H9 (cell line): Measurements from ENCODE around the gene CEBPE. TPM values are rescaled to one million over a fixed set of nuclear protein-coding genes. Genes with fewer than 3 reads are reported as not detected.

ENCODE experiments used
- DNase-seq: peaks from one replicate; pipeline ENCODE4 v3.0.0-alpha.2; 2017
- H2AFZ ChIP-seq: one replicate; pipeline ENCODE4 v1.6.1; 2013; ENCODE audit warnings: mild to moderate bottlenecking, low read length, control low read depth, moderate library complexity
- H2AK5ac ChIP-seq: 2 replicates; pipeline ENCODE4 v1.6.1; 2013; ENCODE audit warnings: low read length, control low read depth, mixed read lengths; ENCODE audit not compliant: insufficient read length
- H2BK120ac ChIP-seq: one replicate; pipeline ENCODE4 v1.6.1; 2013; ENCODE audit warnings: low read depth, mild to moderate bottlenecking, low read length, control low read depth, inconsistent platforms; ENCODE audit not compliant: poor library complexity, severe bottlenecking
- H2BK12ac ChIP-seq: 2 replicates; pipeline ENCODE4 v1.6.1; 2013; ENCODE audit warnings: low read length, control low read depth, mixed read lengths, low read depth; ENCODE audit not compliant: insufficient read length
- H2BK15ac ChIP-seq: 2 replicates; pipeline ENCODE4 v1.6.1; 2013; ENCODE audit warnings: low read depth, low read length, control low read depth
- H2BK20ac ChIP-seq: one replicate; pipeline ENCODE4 v1.6.1; 2013; ENCODE audit warnings: low read depth, mild to moderate bottlenecking, low read length, control low read depth, inconsistent platforms; ENCODE audit not compliant: poor library complexity, severe bottlenecking
- H2BK5ac ChIP-seq: 2 replicates; pipeline ENCODE4 v1.6.1; 2013; ENCODE audit warnings: low read length, control low read depth, mixed read lengths; ENCODE audit not compliant: insufficient read length
- H3K14ac ChIP-seq: 2 replicates; pipeline ENCODE4 v1.6.1; 2013; ENCODE audit warnings: low read length, control low read depth; ENCODE audit not compliant: insufficient read depth
- H3K18ac ChIP-seq: 2 replicates; pipeline ENCODE4 v1.6.1; 2013; ENCODE audit warnings: low read depth, mild to moderate bottlenecking, mixed read lengths, low read length, control low read depth; ENCODE audit not compliant: insufficient read length
- H3K23ac ChIP-seq: 2 replicates; pipeline ENCODE4 v1.6.1; 2013; ENCODE audit warnings: low read length, control low read depth, mixed read lengths, low read depth; ENCODE audit not compliant: insufficient read length
- H3K23me2 ChIP-seq: 2 replicates; pipeline ENCODE4 v1.6.1; 2013; ENCODE audit warnings: low read depth, mild to moderate bottlenecking, mixed read lengths, low read length, control low read depth; ENCODE audit not compliant: insufficient read length, poor library complexity, severe bottlenecking
- H3K27ac ChIP-seq: 2 replicates; pipeline ENCODE4 v1.5.1; 2013; ENCODE audit warnings: low read length, control low read depth, mixed read lengths, low read depth; ENCODE audit not compliant: insufficient read length
- H3K27me3 ChIP-seq: 2 replicates; pipeline ENCODE4 v1.6.1; 2013; ENCODE audit warnings: low read length, control low read depth, inconsistent platforms; ENCODE audit not compliant: insufficient read depth
- H3K4ac ChIP-seq: 2 replicates; pipeline ENCODE4 v1.6.1; 2013; ENCODE audit warnings: low read depth, mild to moderate bottlenecking, control low read depth, inconsistent platforms, low read length, moderate library complexity
- H3K4me1 ChIP-seq: 2 replicates; pipeline ENCODE4 v1.6.1; 2013; ENCODE audit warnings: low read length, control low read depth, inconsistent platforms; ENCODE audit not compliant: insufficient read depth
- H3K4me2 ChIP-seq: 2 replicates; pipeline ENCODE4 v1.6.1; 2013; ENCODE audit warnings: low read length, control low read depth, mixed read lengths; ENCODE audit not compliant: insufficient read length, insufficient read depth
- H3K56ac ChIP-seq: 2 replicates; pipeline ENCODE4 v1.6.1; 2013; ENCODE audit warnings: low read depth, mild to moderate bottlenecking, mixed read lengths, low read length, control low read depth; ENCODE audit not compliant: insufficient read length
- H3K79me1 ChIP-seq: 2 replicates; pipeline ENCODE4 v1.6.1; 2013; ENCODE audit warnings: low read depth, mild to moderate bottlenecking, moderate library complexity, low read length, control low read depth, inconsistent platforms; ENCODE audit not compliant: insufficient read depth, poor library complexity, severe bottlenecking
- H3K79me2 ChIP-seq: 2 replicates; pipeline ENCODE4 v1.6.1; 2013; ENCODE audit warnings: low read length, control low read depth, inconsistent platforms; ENCODE audit not compliant: insufficient read depth
- H3K9ac ChIP-seq: 2 replicates; pipeline ENCODE4 v1.6.1; 2013; ENCODE audit warnings: low read length, control low read depth, mixed read lengths; ENCODE audit not compliant: insufficient read length; ENCODE audit errors: extremely low read depth
- H3K9me3 ChIP-seq: one replicate; pipeline ENCODE4 v1.6.1; 2013; ENCODE audit warnings: low read depth, low read length, inconsistent platforms; ENCODE audit not compliant: control insufficient read depth
- H3T11ph ChIP-seq: one replicate; pipeline ENCODE4 v1.6.1; 2013; ENCODE audit warnings: mild to moderate bottlenecking, low read length, control low read depth, inconsistent platforms
- H4K20me1 ChIP-seq: one replicate; pipeline ENCODE4 v1.6.1; 2013; ENCODE audit not compliant: control insufficient read depth, insufficient read length, insufficient read depth
- H4K5ac ChIP-seq: 2 replicates; pipeline ENCODE4 v1.6.1; 2013; ENCODE audit warnings: low read depth, mild to moderate bottlenecking, mixed read lengths, low read length, control low read depth; ENCODE audit not compliant: insufficient read length
- H4K8ac ChIP-seq: replicated peaks from 2 replicates; pipeline ENCODE4 v1.6.1; 2013; ENCODE audit warnings: low read length, control low read depth, mixed read lengths, low read depth; ENCODE audit not compliant: insufficient read length
- H4K91ac ChIP-seq: 2 replicates; pipeline ENCODE4 v1.6.1; 2013; ENCODE audit warnings: low read depth, mild to moderate bottlenecking, moderate library complexity, mixed read lengths, low read length, control low read depth; ENCODE audit not compliant: insufficient read length
- H3K27ac Mint-ChIP-seq, 3 experiments: 2 replicates in 2 of 3; 3 replicates in 1 of 3; pipeline ENCODE4 v1.8.0; 2020 to 2021; ENCODE audit warnings: mixed read lengths in 3 of 3, mild to moderate bottlenecking in 1 of 3, moderate library complexity in 1 of 3
- H3K27me3 Mint-ChIP-seq: 2 replicates; pipeline ENCODE4 v1.8.0; 2021; ENCODE audit warnings: low read depth, mild to moderate bottlenecking, moderate library complexity, mixed read lengths
- H3K36me3 Mint-ChIP-seq, 3 experiments: 2 replicates in 2 of 3; 3 replicates in 1 of 3; pipeline ENCODE4 v1.8.0; 2020 to 2021; ENCODE audit warnings: low read depth in 3 of 3, mixed read lengths in 3 of 3; ENCODE audit not compliant: insufficient read depth in 1 of 3
- H3K4me1 Mint-ChIP-seq, 2 experiments: 2 replicates each; pipeline ENCODE4 v1.8.0; 2020; ENCODE audit warnings: mixed read lengths in 2 of 2
- H3K4me3 Mint-ChIP-seq, 2 experiments: 2 replicates in 1 of 2; 3 replicates in 1 of 2; pipeline ENCODE4 v1.8.0; 2020 to 2021; ENCODE audit warnings: mild to moderate bottlenecking in 2 of 2, mixed read lengths in 2 of 2, moderate library complexity in 1 of 2
- H3K9me3 Mint-ChIP-seq, 2 experiments: 2 replicates in 1 of 2; 3 replicates in 1 of 2; pipeline ENCODE4 v1.8.0; 2020; ENCODE audit warnings: mild to moderate bottlenecking in 2 of 2, mixed read lengths in 2 of 2, moderate library complexity in 1 of 2
- WGBS: extraction: QIAGEN DNeasy Blood & Tissue Kit; methylation state at CpG from one replicate; pipeline ENCODE4 v1.1.7; 2013; ENCODE audit warnings: missing lambda C conversion rate, low lambda C conversion rate, mixed read lengths; ENCODE audit not compliant: insufficient read length; ENCODE audit errors: extremely low coverage; 5-methylcytosine and 5-hydroxymethylcytosine counted together
- total RNA-seq: library from RNA; stranded (reverse); gene quantifications from 2 replicates; pipeline ENCODE4 v1.2.1, GENCODE V29; 2021
- TF ChIP-seq, protein P1 (sequence below): fragments of 200-600 bp; sonication (generic); conservative IDR thresholded peaks from 3 replicates; pipeline ENCODE4 v1.8.0; 2021; ENCODE audit warnings: antibody characterized with exemption, mild to moderate bottlenecking

The CEBPE gene
- total RNA-seq, 1 experiment from 2014 or later, result not detected

DNA sequence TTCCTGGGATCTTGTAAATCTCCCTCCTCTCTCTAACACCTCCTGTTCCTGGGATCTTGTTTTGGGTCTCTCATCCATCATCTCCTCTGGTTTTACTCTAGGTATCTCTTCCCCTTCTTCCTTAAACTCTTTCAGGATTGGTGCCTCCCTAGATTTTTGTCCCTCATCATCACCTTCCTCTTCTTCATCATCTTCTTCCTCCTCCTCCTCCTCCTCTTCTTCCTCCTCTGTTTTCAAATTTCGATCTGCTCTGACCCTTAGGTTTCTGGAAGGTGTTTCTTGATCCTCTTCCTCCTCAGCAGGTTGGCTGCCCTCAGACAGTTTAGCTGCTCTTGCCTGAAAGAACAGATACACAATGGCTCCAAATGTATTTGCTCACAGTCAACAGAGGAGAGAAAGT lies 38.6 kb downstream of the CEBPE start:
- no peaks in the 10 kb centered on the region for H3K23me2 ChIP-seq
- H3K27me3 Mint-ChIP-seq, result no peaks in the 10 kb centered on the region
- no peak overlapping the region for H4K91ac ChIP-seq
- H4K8ac ChIP-seq, result no peak overlapping the region
- no peak overlapping the region for H3K27ac ChIP-seq
- no peaks in the 10 kb centered on the region; a peak in 1 of 5 replicates for H3K9me3 Mint-ChIP-seq
- H3T11ph ChIP-seq, result no peak overlapping the region
- H3K27me3 ChIP-seq, result no peaks in the 10 kb centered on the region
- no peaks in the 10 kb centered on the region for H4K20me1 ChIP-seq
- no peaks in the 10 kb centered on the region for H3K4me1 Mint-ChIP-seq
- H3K56ac ChIP-seq, result no peak overlapping the region
- no peak overlapping the region for H3K9ac ChIP-seq
- H3K9me3 ChIP-seq, result no peaks in the 10 kb centered on the region
- no peak overlapping the region for H3K4ac ChIP-seq
- no peak overlapping the region for H2BK15ac ChIP-seq
- no CpG with 5 or more reads among the region's 1 CpG for WGBS
- no peak overlapping the region for H3K14ac ChIP-seq
- H3K4me2 ChIP-seq, result no peak overlapping the region
- H3K79me2 ChIP-seq, result no peaks in the 10 kb centered on the region
- no peak overlapping the region; a peak in 1 of 7 replicates for H3K27ac Mint-ChIP-seq
- no peak overlapping the region for H2AK5ac ChIP-seq
- no peak overlapping the region for H2BK5ac ChIP-seq
- H2BK12ac ChIP-seq, result no peak overlapping the region
- no peak overlapping the region for H3K18ac ChIP-seq
- no peak overlapping the region for H2AFZ ChIP-seq
- peaks cover 56 to 94% (median 85%) of the 10 kb centered on the region in 3 experiments; a peak in 6 of 7 replicates for H3K36me3 Mint-ChIP-seq
- no peak overlapping the region for H2BK20ac ChIP-seq
- H3K4me1 ChIP-seq, result no peaks in the 10 kb centered on the region
- no peak overlapping the region for H4K5ac ChIP-seq
- TF ChIP-seq, protein P1, sequence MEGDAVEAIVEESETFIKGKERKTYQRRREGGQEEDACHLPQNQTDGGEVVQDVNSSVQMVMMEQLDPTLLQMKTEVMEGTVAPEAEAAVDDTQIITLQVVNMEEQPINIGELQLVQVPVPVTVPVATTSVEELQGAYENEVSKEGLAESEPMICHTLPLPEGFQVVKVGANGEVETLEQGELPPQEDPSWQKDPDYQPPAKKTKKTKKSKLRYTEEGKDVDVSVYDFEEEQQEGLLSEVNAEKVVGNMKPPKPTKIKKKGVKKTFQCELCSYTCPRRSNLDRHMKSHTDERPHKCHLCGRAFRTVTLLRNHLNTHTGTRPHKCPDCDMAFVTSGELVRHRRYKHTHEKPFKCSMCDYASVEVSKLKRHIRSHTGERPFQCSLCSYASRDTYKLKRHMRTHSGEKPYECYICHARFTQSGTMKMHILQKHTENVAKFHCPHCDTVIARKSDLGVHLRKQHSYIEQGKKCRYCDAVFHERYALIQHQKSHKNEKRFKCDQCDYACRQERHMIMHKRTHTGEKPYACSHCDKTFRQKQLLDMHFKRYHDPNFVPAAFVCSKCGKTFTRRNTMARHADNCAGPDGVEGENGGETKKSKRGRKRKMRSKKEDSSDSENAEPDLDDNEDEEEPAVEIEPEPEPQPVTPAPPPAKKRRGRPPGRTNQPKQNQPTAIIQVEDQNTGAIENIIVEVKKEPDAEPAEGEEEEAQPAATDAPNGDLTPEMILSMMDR, result no peak
- no peak for DNase-seq
- no peak overlapping the region for H3K4me3 Mint-ChIP-seq
- H3K23ac ChIP-seq, result no peak overlapping the region
- H2BK120ac ChIP-seq, result no peak overlapping the region
- H3K79me1 ChIP-seq, result no peaks in the 10 kb centered on the region
